Gastroesophageal sphincter (tissue), 4 donors: ENCODE results near the gene ZNG1F. TPM values are rescaled to one million over a fixed set of nuclear protein-coding genes. Genes with fewer than 3 reads are reported as not detected.
"Not testable (repeated sequence)": the region's sequence is repeated elsewhere in the genome, so short reads cannot be mapped to it uniquely, and the experiment has no call there.

Experiments
- ATAC-seq: fragments of 150-250 bp; one replicate; pipeline ENCODE4 v1.9.1; 2016; ENCODE audit warnings: mild to moderate bottlenecking, moderate library complexity
- H3K27ac ChIP-seq, 4 donors: fragments of 200-600 bp; sonication (generic) in 3 of 4; 1 replicate in 3 of 4; 2 replicates in 1 of 4; pipeline ENCODE4 v1.5.1; 2016 to 2019
- H3K27me3 ChIP-seq: fragments of 200-600 bp; sonication (generic); one replicate; pipeline ENCODE4 v1.5.1; 2019
- H3K36me3 ChIP-seq, 2 donors: fragments of 200-600 bp; sonication (generic); one replicate each; pipeline ENCODE4 v1.5.1; 2019; ENCODE audit warnings: control low read depth in 1 of 2
- H3K4me1 ChIP-seq, 3 donors: fragments of 200-600 bp; sonication (generic); 1 replicate in 2 of 3; 2 replicates in 1 of 3; pipeline ENCODE4 v1.5.1; 2016 to 2019; ENCODE audit warnings: control low read depth in 2 of 3
- H3K4me3 ChIP-seq, 2 donors: fragments of 200-600 bp; sonication (generic); one replicate each; pipeline ENCODE4 v1.5.1; 2019; ENCODE audit warnings: mild to moderate bottlenecking in 1 of 2, moderate library complexity in 1 of 2
- H3K9me3 ChIP-seq, 3 donors: fragments of 200-600 bp; sonication (generic); one replicate each; pipeline ENCODE4 v1.5.1; 2017 to 2019; ENCODE audit warnings: control low read depth in 2 of 3
- WGBS, 2 donors: methylation state at CpG; one replicate each; pipeline ENCODE4 v1.1.5; 2018; ENCODE audit warnings: low coverage in 1 of 2; 5-methylcytosine and 5-hydroxymethylcytosine counted together
- total RNA-seq, 4 donors: library from RNA; depleted of rRNA; stranded (reverse); fragments of >200 nt; gene quantifications; one replicate each; pipeline ENCODE4 v1.1.0, GENCODE V29; 2016

The ZNG1F gene
- total RNA-seq, 4 donors from 2014 or later: 3.4 to 12.9 (median 10.3) TPM

- H3K27me3 ChIP-seq: peaks cover 24% of the 10 kb centered on the region
- H3K27ac ChIP-seq, H3K36me3 ChIP-seq, H3K4me3 ChIP-seq, H3K4me1 ChIP-seq, H3K9me3 ChIP-seq, ATAC-seq: not testable (repeated sequence)
- WGBS, 2 donors: no CpG with 5 or more reads among the region's 14 CpGs
Observed at GRCh38 chr9:41113348-41113747, 75.8 kb downstream of the ZNG1F start.

- H3K9me3 ChIP-seq, H3K4me1 ChIP-seq, H3K36me3 ChIP-seq, ATAC-seq, H3K4me3 ChIP-seq, H3K27ac ChIP-seq: not testable (repeated sequence)
- H3K27me3 ChIP-seq: peaks cover 30% of the 10 kb centered on the region
- WGBS, 2 donors: 81 to 84% methylated on average over 10 to 11 of the region's 12 CpGs
Observed at GRCh38 chr9:41111414-41111813, 77.7 kb downstream of the ZNG1F start.

GRCh38 chr9:41110913-41111312 lies 78.2 kb downstream of the ZNG1F start:
- WGBS, 2 donors: 18 to 29% methylated on average over 3 to 6 of the region's 10 CpGs
- not testable (repeated sequence) for H3K36me3 ChIP-seq, H3K4me3 ChIP-seq, H3K9me3 ChIP-seq, H3K4me1 ChIP-seq, ATAC-seq, H3K27ac ChIP-seq
- peaks cover 31% of the 10 kb centered on the region for H3K27me3 ChIP-seq

- WGBS, 2 donors: 23 to 25% methylated on average over 5 to 7 of the region's 13 CpGs
- not testable (repeated sequence) for H3K9me3 ChIP-seq, H3K36me3 ChIP-seq, H3K27ac ChIP-seq, H3K4me1 ChIP-seq, ATAC-seq, H3K4me3 ChIP-seq
- peaks cover 36% of the 10 kb centered on the region for H3K27me3 ChIP-seq
Observed at GRCh38 chr9:41109253-41109652, 79.9 kb downstream of the ZNG1F start.

- not testable (repeated sequence) for H3K27ac ChIP-seq, H3K4me1 ChIP-seq, H3K36me3 ChIP-seq, H3K4me3 ChIP-seq, ATAC-seq, H3K9me3 ChIP-seq
- WGBS, 2 donors: no CpG with 5 or more reads among the region's 22 CpGs
- H3K27me3 ChIP-seq: peaks cover 32% of the 10 kb centered on the region
Observed at GRCh38 chr9:41108816-41109215, 80.3 kb downstream of the ZNG1F start.

GRCh38 chr9:41106472-41107116 lies 82.5 kb downstream of the ZNG1F start:
- WGBS, 2 donors: no CpG with 5 or more reads among the region's 34 CpGs
- H3K27me3 ChIP-seq: peaks cover 30% of the 10 kb centered on the region
- H3K4me1 ChIP-seq, ATAC-seq, H3K36me3 ChIP-seq, H3K9me3 ChIP-seq, H3K27ac ChIP-seq, H3K4me3 ChIP-seq: not testable (repeated sequence)

GRCh38 chr9:41105557-41106253 lies 83.4 kb downstream of the ZNG1F start:
- not testable (repeated sequence) for H3K4me1 ChIP-seq, H3K4me3 ChIP-seq, H3K9me3 ChIP-seq, H3K36me3 ChIP-seq, H3K27ac ChIP-seq, ATAC-seq
- H3K27me3 ChIP-seq: peaks cover 22% of the 10 kb centered on the region
- WGBS, 2 donors: 20 to 46% methylated on average over 1 to 5 of the region's 13 CpGs

- H3K9me3 ChIP-seq, H3K4me3 ChIP-seq, H3K36me3 ChIP-seq, H3K27ac ChIP-seq, H3K4me1 ChIP-seq, ATAC-seq: not testable (repeated sequence)
- 0 to 45% methylated on average over 1 to 3 of the region's 19 CpGs for WGBS, 2 donors
- H3K27me3 ChIP-seq: peaks cover 22% of the 10 kb centered on the region
Observed at GRCh38 chr9:41104542-41104941, 84.6 kb downstream of the ZNG1F start.

GRCh38 chr9:41100508-41100907 lies 88.6 kb downstream of the ZNG1F start:
- not testable (repeated sequence) for H3K27me3 ChIP-seq, H3K36me3 ChIP-seq, ATAC-seq, H3K4me1 ChIP-seq, H3K4me3 ChIP-seq, H3K9me3 ChIP-seq, H3K27ac ChIP-seq
- WGBS, 2 donors: 60 to 76% methylated on average over 4 to 6 of the region's 7 CpGs

- H3K9me3 ChIP-seq, H3K27ac ChIP-seq, ATAC-seq, H3K4me1 ChIP-seq, H3K27me3 ChIP-seq, H3K4me3 ChIP-seq, H3K36me3 ChIP-seq: not testable (repeated sequence)
- 60 to 67% methylated on average over 1 to 4 of the region's 4 CpGs for WGBS, 2 donors
Observed at GRCh38 chr9:41098759-41099158, 90.4 kb downstream of the ZNG1F start.

GRCh38 chr9:41095060-41095459 lies 94.1 kb downstream of the ZNG1F start:
- H3K9me3 ChIP-seq, H3K36me3 ChIP-seq, ATAC-seq, H3K27ac ChIP-seq, H3K27me3 ChIP-seq, H3K4me3 ChIP-seq, H3K4me1 ChIP-seq: not testable (repeated sequence)
- WGBS, 2 donors: 34 to 68% methylated on average over 2 of the region's 2 CpGs

- H3K27ac ChIP-seq, H3K4me3 ChIP-seq, ATAC-seq, H3K4me1 ChIP-seq, H3K9me3 ChIP-seq, H3K36me3 ChIP-seq, H3K27me3 ChIP-seq: not testable (repeated sequence)
- no CpG with 5 or more reads among the region's 9 CpGs for WGBS, 2 donors
Observed at GRCh38 chr9:41094010-41094773, 94.9 kb downstream of the ZNG1F start.

GRCh38 chr9:41090922-41091321 lies 98.2 kb downstream of the ZNG1F start:
- not testable (repeated sequence) for H3K36me3 ChIP-seq, H3K4me3 ChIP-seq, ATAC-seq, H3K9me3 ChIP-seq, H3K27ac ChIP-seq, H3K4me1 ChIP-seq
- H3K27me3 ChIP-seq: peaks cover 12% of the 10 kb centered on the region
